GM23338 (cell line): ENCODE results near the gene BMAL1. TPM values are rescaled to one million over a fixed set of nuclear protein-coding genes. Genes with fewer than 3 reads are reported as not detected.

Experiments used
- ATAC-seq: fragments of 200-7000 bp; cut with Tn5 transposase; 3 replicates; pipeline ENCODE4 v1.9.1; 2020
- DNase-seq: peaks from one replicate; pipeline ENCODE4 v3.0.0-alpha.2; 2015; ENCODE audit warnings: low spot score
- H2AFZ ChIP-seq: fragments of 200-600 bp; sonication (generic); 2 replicates; pipeline ENCODE4 v1.8.0; 2016; ENCODE audit warnings: antibody characterized with exemption, mild to moderate bottlenecking, moderate library complexity
- H3F3A ChIP-seq: fragments of 200-600 bp; sonication (generic); replicated peaks from 2 replicates; pipeline ENCODE4 v1.8.0; 2017; ENCODE audit warnings: antibody characterized with exemption, mixed run types, low read depth
- H3K27ac ChIP-seq: fragments of 200-600 bp; sonication (generic); 2 replicates; pipeline ENCODE4 v1.6.1; 2016; ENCODE audit warnings: low read depth
- H3K27me3 ChIP-seq: fragments of 200-600 bp; sonication (generic); 2 replicates; pipeline ENCODE4 v1.8.0; 2016; ENCODE audit warnings: mild to moderate bottlenecking, mixed run types, moderate library complexity; ENCODE audit not compliant: insufficient read depth
- H3K36me3 ChIP-seq: fragments of 200-600 bp; sonication (generic); 2 replicates; pipeline ENCODE4 v1.8.0; 2016; ENCODE audit warnings: mild to moderate bottlenecking; ENCODE audit not compliant: insufficient read depth
- H3K4me1 ChIP-seq: fragments of 200-600 bp; sonication (generic); 2 replicates; pipeline ENCODE4 v1.8.0; 2016; ENCODE audit warnings: mild to moderate bottlenecking, moderate library complexity; ENCODE audit not compliant: insufficient read depth
- H3K4me2 ChIP-seq: fragments of 200-600 bp; sonication (generic); 2 replicates; pipeline ENCODE4 v1.7.1; 2017; ENCODE audit warnings: mixed run types
- H3K4me3 ChIP-seq: fragments of 200-600 bp; sonication (generic); 2 replicates; pipeline ENCODE4 v1.6.1; 2016; ENCODE audit warnings: mixed run types
- H3K79me2 ChIP-seq: fragments of 200-600 bp; sonication (generic); replicated peaks from 2 replicates; pipeline ENCODE4 v1.8.0; 2017; ENCODE audit warnings: mild to moderate bottlenecking; ENCODE audit not compliant: insufficient read depth
- H3K9me2 ChIP-seq: fragments of 200-600 bp; sonication (generic); 2 replicates; pipeline ENCODE4 v1.8.0; 2017; ENCODE audit not compliant: insufficient read depth
- H4K20me1 ChIP-seq: fragments of 200-600 bp; sonication (generic); replicated peaks from 2 replicates; pipeline ENCODE4 v1.8.0; 2017; ENCODE audit warnings: mild to moderate bottlenecking; ENCODE audit not compliant: insufficient read depth
- H3K27ac Mint-ChIP-seq: 2 replicates; pipeline ENCODE4 v1.8.0; 2020; ENCODE audit warnings: inconsistent platforms, mild to moderate bottlenecking, moderate library complexity, mixed read lengths
- H3K27me3 Mint-ChIP-seq: 3 replicates; pipeline ENCODE4 v1.8.0; 2022; ENCODE audit warnings: low read depth, mild to moderate bottlenecking, moderate library complexity, mixed read lengths, inconsistent platforms; ENCODE audit not compliant: insufficient read depth, poor library complexity
- H3K36me3 Mint-ChIP-seq: 3 replicates; pipeline ENCODE4 v1.8.0; 2021; ENCODE audit warnings: low read depth, mild to moderate bottlenecking, inconsistent platforms, moderate library complexity, mixed read lengths
- H3K4me1 Mint-ChIP-seq: 3 replicates; pipeline ENCODE4 v1.8.0; 2020; ENCODE audit warnings: mild to moderate bottlenecking, inconsistent platforms, mixed read lengths
- H3K4me3 Mint-ChIP-seq: 3 replicates; pipeline ENCODE4 v1.8.0; 2021; ENCODE audit warnings: moderate library complexity, mild to moderate bottlenecking, inconsistent platforms, mixed read lengths
- H3K9me3 Mint-ChIP-seq: 3 replicates; pipeline ENCODE4 v1.8.0; 2020; ENCODE audit warnings: moderate library complexity, mild to moderate bottlenecking, inconsistent platforms, mixed read lengths
- CREB1 ChIP-seq: fragments of 250-450 bp; sonication (Bioruptor Pico); IDR thresholded peaks from 2 replicates; pipeline ENCODE4 v1.5.0; 2020; ENCODE audit warnings: low read depth, mild to moderate bottlenecking, moderate library complexity
- CTCF ChIP-seq, 2 experiments: fragments of 200-600 bp in 1 of 2; sonication (generic) in 1 of 2; conservative IDR thresholded peaks; 2 replicates each; pipeline versions ENCODE4 v1.5.1 to v1.6.1; 2016 to 2017; ENCODE audit warnings: antibody characterized with exemption in 2 of 2, low read depth in 2 of 2, mild to moderate bottlenecking in 2 of 2, moderate library complexity in 1 of 2
- ETS1 ChIP-seq: IDR thresholded peaks from 2 replicates; pipeline ENCODE4 v1.6.1; 2016; ENCODE audit warnings: antibody characterized with exemption
- EZH2 ChIP-seq: fragments of 200-600 bp; sonication (generic); IDR thresholded peaks from one replicate; pipeline ENCODE4 v1.8.0; 2017; ENCODE audit warnings: antibody characterized with exemption, mild to moderate bottlenecking, low read depth; ENCODE audit not compliant: unreplicated experiment
- EZH2phosphoT487 ChIP-seq: fragments of 200-600 bp; sonication (generic); IDR thresholded peaks from one replicate; pipeline ENCODE4 v1.8.1; 2018; ENCODE audit warnings: antibody characterized with exemption; ENCODE audit not compliant: unreplicated experiment
- JUNB ChIP-seq: IDR thresholded peaks from one replicate; pipeline ENCODE4 v1.6.1; 2016; ENCODE audit warnings: antibody characterized with exemption; ENCODE audit not compliant: unreplicated experiment
- NANOG ChIP-seq: IDR thresholded peaks from 2 replicates; pipeline ENCODE4 v1.6.1; 2016; ENCODE audit warnings: antibody characterized with exemption, borderline replicate concordance
- POLR2AphosphoS5 ChIP-seq: IDR thresholded peaks from 2 replicates; pipeline ENCODE4 v1.6.1; 2016; ENCODE audit warnings: antibody characterized with exemption, low read depth
- STAT1 ChIP-seq: IDR thresholded peaks from one replicate; pipeline ENCODE4 v1.6.1; 2016; ENCODE audit warnings: antibody characterized with exemption; ENCODE audit not compliant: unreplicated experiment
- ZNF114 ChIP-seq: fragments of 250-450 bp; sonication (Bioruptor Pico); IDR thresholded peaks from 2 replicates; pipeline ENCODE4 v1.5.0; 2020; ENCODE audit warnings: mild to moderate bottlenecking, moderate library complexity
- ZNF331 ChIP-seq: fragments of 250-450 bp; sonication (Bioruptor Pico); IDR thresholded peaks from 2 replicates; pipeline ENCODE4 v1.5.0; 2020; ENCODE audit warnings: low read depth, mild to moderate bottlenecking, moderate library complexity
- polyA plus RNA-seq: library from polyadenylated mRNA; unstranded; fragments of >200 nt; fragmentation: Nextera tagmentation; extraction: Ambion mirVana; gene quantifications from 2 replicates; pipeline ENCODE4 v1.2.1, GENCODE V29; 2016
- total RNA-seq: library from RNA; depleted of rRNA; stranded (reverse); fragments of >200 nt; shearing (Covaris generic); gene quantifications from 2 replicates; pipeline ENCODE4 v1.2.3, GENCODE V29; 2014
- TF ChIP-seq, protein P1 (sequence below): IDR thresholded peaks from one replicate; pipeline ENCODE4 v1.6.1; 2018; ENCODE audit warnings: antibody characterized with exemption; ENCODE audit not compliant: unreplicated experiment
- TF ChIP-seq, protein P2 (sequence below): fragments of 250-450 bp; sonication (Bioruptor Pico); IDR thresholded peaks from 2 replicates; pipeline ENCODE4 v1.5.0; 2020; ENCODE audit warnings: mild to moderate bottlenecking, moderate library complexity

Gene BMAL1
- total and polyA plus RNA-seq, 2 experiments from 2014 or later: 5.1 to 7.2 TPM

DNA sequence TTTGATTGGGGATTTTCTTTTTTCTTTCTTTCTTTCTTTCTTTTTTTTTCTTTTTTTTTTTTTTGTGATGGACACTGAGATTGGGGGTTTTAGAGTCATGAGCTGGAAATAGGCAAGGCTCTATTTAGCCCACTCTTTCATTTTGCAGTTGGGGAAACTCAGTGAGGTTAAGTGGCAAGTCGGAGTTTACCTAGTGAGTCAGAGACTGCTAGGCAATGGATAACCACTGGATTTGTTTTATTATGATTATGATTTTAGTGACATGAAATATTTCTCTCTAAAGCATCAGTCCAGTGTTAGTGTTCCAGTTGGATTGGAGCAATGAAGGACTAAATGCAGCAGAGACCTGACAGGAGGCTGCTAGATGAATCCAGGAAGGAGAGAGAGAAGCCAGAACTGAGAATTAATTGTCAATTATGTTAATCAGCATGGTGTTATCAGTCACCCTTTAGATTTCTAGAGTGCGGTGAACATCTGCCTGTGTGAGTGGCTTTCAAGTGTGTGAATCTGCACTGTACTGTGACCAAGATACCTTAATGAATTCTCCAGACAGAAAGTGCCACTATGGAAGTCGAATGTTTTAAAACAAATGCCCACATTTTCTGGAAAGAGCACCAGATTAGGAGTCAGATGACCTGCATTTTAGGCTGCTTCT lies 10.9 kb downstream of the BMAL1 start:
- Mint-ChIP-seq H3K27ac (no peak overlapping the region), H3K27me3 (peaks cover 5% of the 10 kb centered on the region), H3K4me1 (peaks cover 17% of the 10 kb centered on the region), H3K9me3 (no peaks in the 10 kb centered on the region), H3K36me3 (no peaks in the 10 kb centered on the region), H3K4me3 (no peak overlapping the region)
- H3K79me2 ChIP-seq: peaks cover 14% of the 10 kb centered on the region; the same call in 1 of the 2 replicates
- H2AFZ ChIP-seq: no peak overlapping the region
- no peaks in the 10 kb centered on the region for H3K36me3 ChIP-seq
- H3F3A ChIP-seq: no peaks in the 10 kb centered on the region
- no peaks in the 10 kb centered on the region for H3K27me3 ChIP-seq
- no peak for DNase-seq
- ATAC-seq: no peak
- H3K4me1 ChIP-seq: peaks cover 6% of the 10 kb centered on the region; the same call in 1 of the 2 replicates
- no peak for TF ChIP-seq ZNF114
- TF ChIP-seq STAT1: no peak
- no peak for TF ChIP-seq EZH2
- TF ChIP-seq NANOG: no peak
- TF ChIP-seq ZNF331 (CRISPR knock-in tag): no peak
- TF ChIP-seq CTCF (conservative IDR thresholded peaks at IDR 0.05; ENCODE audit: low read depth in 2 of 2): no peak
- TF ChIP-seq, protein P1, sequence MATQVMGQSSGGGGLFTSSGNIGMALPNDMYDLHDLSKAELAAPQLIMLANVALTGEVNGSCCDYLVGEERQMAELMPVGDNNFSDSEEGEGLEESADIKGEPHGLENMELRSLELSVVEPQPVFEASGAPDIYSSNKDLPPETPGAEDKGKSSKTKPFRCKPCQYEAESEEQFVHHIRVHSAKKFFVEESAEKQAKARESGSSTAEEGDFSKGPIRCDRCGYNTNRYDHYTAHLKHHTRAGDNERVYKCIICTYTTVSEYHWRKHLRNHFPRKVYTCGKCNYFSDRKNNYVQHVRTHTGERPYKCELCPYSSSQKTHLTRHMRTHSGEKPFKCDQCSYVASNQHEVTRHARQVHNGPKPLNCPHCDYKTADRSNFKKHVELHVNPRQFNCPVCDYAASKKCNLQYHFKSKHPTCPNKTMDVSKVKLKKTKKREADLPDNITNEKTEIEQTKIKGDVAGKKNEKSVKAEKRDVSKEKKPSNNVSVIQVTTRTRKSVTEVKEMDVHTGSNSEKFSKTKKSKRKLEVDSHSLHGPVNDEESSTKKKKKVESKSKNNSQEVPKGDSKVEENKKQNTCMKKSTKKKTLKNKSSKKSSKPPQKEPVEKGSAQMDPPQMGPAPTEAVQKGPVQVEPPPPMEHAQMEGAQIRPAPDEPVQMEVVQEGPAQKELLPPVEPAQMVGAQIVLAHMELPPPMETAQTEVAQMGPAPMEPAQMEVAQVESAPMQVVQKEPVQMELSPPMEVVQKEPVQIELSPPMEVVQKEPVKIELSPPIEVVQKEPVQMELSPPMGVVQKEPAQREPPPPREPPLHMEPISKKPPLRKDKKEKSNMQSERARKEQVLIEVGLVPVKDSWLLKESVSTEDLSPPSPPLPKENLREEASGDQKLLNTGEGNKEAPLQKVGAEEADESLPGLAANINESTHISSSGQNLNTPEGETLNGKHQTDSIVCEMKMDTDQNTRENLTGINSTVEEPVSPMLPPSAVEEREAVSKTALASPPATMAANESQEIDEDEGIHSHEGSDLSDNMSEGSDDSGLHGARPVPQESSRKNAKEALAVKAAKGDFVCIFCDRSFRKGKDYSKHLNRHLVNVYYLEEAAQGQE: no peak
- TF ChIP-seq CREB1 (CRISPR knock-in tag): no peak
- TF ChIP-seq POLR2AphosphoS5: no peak
- no peak for TF ChIP-seq EZH2phosphoT487
- TF ChIP-seq, protein P2, sequence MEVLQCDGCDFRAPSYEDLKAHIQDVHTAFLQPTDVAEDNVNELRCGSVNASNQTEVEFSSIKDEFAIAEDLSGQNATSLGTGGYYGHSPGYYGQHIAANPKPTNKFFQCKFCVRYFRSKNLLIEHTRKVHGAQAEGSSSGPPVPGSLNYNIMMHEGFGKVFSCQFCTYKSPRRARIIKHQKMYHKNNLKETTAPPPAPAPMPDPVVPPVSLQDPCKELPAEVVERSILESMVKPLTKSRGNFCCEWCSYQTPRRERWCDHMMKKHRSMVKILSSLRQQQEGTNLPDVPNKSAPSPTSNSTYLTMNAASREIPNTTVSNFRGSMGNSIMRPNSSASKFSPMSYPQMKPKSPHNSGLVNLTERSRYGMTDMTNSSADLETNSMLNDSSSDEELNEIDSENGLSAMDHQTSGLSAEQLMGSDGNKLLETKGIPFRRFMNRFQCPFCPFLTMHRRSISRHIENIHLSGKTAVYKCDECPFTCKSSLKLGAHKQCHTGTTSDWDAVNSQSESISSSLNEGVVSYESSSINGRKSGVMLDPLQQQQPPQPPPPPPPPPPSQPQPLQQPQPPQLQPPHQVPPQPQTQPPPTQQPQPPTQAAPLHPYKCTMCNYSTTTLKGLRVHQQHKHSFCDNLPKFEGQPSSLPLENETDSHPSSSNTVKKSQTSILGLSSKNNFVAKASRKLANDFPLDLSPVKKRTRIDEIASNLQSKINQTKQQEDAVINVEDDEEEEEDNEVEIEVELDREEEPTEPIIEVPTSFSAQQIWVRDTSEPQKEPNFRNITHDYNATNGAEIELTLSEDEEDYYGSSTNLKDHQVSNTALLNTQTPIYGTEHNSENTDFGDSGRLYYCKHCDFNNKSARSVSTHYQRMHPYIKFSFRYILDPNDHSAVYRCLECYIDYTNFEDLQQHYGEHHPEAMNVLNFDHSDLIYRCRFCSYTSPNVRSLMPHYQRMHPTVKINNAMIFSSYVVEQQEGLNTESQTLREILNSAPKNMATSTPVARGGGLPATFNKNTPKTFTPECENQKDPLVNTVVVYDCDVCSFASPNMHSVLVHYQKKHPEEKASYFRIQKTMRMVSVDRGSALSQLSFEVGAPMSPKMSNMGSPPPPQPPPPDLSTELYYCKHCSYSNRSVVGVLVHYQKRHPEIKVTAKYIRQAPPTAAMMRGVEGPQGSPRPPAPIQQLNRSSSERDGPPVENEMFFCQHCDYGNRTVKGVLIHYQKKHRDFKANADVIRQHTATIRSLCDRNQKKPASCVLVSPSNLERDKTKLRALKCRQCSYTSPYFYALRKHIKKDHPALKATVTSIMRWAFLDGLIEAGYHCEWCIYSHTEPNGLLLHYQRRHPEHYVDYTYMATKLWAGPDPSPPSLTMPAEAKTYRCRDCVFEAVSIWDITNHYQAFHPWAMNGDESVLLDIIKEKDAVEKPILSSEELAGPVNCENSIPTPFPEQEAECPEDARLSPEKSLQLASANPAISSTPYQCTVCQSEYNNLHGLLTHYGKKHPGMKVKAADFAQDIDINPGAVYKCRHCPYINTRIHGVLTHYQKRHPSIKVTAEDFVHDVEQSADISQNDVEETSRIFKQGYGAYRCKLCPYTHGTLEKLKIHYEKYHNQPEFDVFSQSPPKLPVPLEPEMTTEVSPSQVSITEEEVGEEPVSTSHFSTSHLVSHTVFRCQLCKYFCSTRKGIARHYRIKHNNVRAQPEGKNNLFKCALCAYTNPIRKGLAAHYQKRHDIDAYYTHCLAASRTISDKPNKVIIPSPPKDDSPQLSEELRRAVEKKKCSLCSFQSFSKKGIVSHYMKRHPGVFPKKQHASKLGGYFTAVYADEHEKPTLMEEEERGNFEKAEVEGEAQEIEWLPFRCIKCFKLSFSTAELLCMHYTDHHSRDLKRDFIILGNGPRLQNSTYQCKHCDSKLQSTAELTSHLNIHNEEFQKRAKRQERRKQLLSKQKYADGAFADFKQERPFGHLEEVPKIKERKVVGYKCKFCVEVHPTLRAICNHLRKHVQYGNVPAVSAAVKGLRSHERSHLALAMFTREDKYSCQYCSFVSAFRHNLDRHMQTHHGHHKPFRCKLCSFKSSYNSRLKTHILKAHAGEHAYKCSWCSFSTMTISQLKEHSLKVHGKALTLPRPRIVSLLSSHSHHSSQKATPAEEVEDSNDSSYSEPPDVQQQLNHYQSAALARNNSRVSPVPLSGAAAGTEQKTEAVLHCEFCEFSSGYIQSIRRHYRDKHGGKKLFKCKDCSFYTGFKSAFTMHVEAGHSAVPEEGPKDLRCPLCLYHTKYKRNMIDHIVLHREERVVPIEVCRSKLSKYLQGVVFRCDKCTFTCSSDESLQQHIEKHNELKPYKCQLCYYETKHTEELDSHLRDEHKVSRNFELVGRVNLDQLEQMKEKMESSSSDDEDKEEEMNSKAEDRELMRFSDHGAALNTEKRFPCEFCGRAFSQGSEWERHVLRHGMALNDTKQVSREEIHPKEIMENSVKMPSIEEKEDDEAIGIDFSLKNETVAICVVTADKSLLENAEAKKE: no peak
- no peak for TF ChIP-seq JUNB
- no peak for TF ChIP-seq ETS1
- no peak overlapping the region for H3K27ac ChIP-seq
- H3K4me3 ChIP-seq: no peak overlapping the region
- no peaks in the 10 kb centered on the region for H3K9me2 ChIP-seq
- H4K20me1 ChIP-seq: no peaks in the 10 kb centered on the region; the same call in 1 of the 2 replicates
- H3K4me2 ChIP-seq: no peak overlapping the region
